Measurements from ENCODE around the gene RARRES2. TPM values are rescaled to one million over a fixed set of nuclear protein-coding genes. Genes with fewer than 3 reads are reported as not detected.

RARRES2 gene
- polyA plus RNA-seq, 1 of the 3 experiments (the other 2 are of a cell fraction): 0.43 TPM

GRCh38 chr7:150325901-150326300 lies 15.5 kb downstream of the RARRES2 start:
- H3K4me1 ChIP-seq (ENCODE audit: control insufficient read depth in 1 of 2, insufficient read depth in 2 of 2, low read depth in 1 of 2, low read length in 1 of 2): peaks cover 0 to 7% of the 10 kb centered on the region in 2 experiments; a peak in 1 of 4 replicates
- H3K79me2 ChIP-seq (ENCODE audit: insufficient read depth): no peaks in the 10 kb centered on the region
- no peaks in the 10 kb centered on the region for H3K9me2 ChIP-seq
- no peaks in the 10 kb centered on the region for H3K36me3 ChIP-seq (replicated peaks in 1 of 2; ENCODE audit: control insufficient read depth in 1 of 2, insufficient read depth in 2 of 2, low read length in 1 of 2)
- 80% methylated on average over 6 of the region's 6 CpGs for WGBS (ENCODE audit: low lambda C conversion rate)
- ChIA-PET POLR2A (no interaction called here), CTCF (interaction anchor here (1.1 to 1.5 kb wide), 3 partner anchors 30 to 123 kb away, joined by 3 to 4 read pairs (median 3); no protein-coding TSS in a partner anchor)
- DNase-seq: no peak
- no peak overlapping the region for H3K4me2 ChIP-seq
- no peaks in the 10 kb centered on the region for H4K20me1 ChIP-seq (ENCODE audit: insufficient read depth)
- TF ChIP-seq JUND (IDR thresholded peaks at IDR 0.05) (no peak), NRF1 (IDR thresholded peaks at IDR 0.05; ENCODE audit: low read depth, low read length) (no peak), RCOR1 (IDR thresholded peaks at IDR 0.05; ENCODE audit: low read length) (no peak), MXI1 (IDR thresholded peaks at IDR 0.05; ENCODE audit: low read depth, low read length) (no peak), RXRA (IDR thresholded peaks at IDR 0.05; ENCODE audit: borderline replicate concordance, low read depth) (no peak), TAF1 (IDR thresholded peaks at IDR 0.05; ENCODE audit: borderline replicate concordance, low read depth, low read length) (no peak), GABPA (IDR thresholded peaks at IDR 0.05; ENCODE audit: low read depth) (no peak), REST (IDR thresholded peaks at IDR 0.05; ENCODE audit: low read depth, low read length) (no peak), ELF1 (IDR thresholded peaks at IDR 0.05) (no peak), CTCF (IDR thresholded peaks at IDR 0.05) (no peak), CHD2 (IDR thresholded peaks at IDR 0.05; ENCODE audit: low read length, partially characterized antibody) (no peak), NFIC (IDR thresholded peaks at IDR 0.05; ENCODE audit: borderline replicate concordance) (no peak), FOSL2 (IDR thresholded peaks at IDR 0.05; ENCODE audit: borderline replicate concordance, low read depth) (no peak)
- H3K9ac ChIP-seq: no peak overlapping the region
- peaks cover 5% of the 10 kb centered on the region; the same call in 1 of the 2 replicates for H3K27me3 ChIP-seq (ENCODE audit: insufficient read depth)
- no peak overlapping the region for H3K4me3 ChIP-seq (ENCODE audit: low read depth in 2 of 2, low read length in 1 of 2)
- no peaks in the 10 kb centered on the region for H3K9me3 ChIP-seq
- H2AFZ ChIP-seq (ENCODE audit: low read depth): no peak overlapping the region
- no peaks in the 10 kb centered on the region for H3F3A ChIP-seq (replicated peaks; ENCODE audit: insufficient read depth)
- no peak overlapping the region for H3K27ac ChIP-seq (ENCODE audit: low read depth in 2 of 2, low read length in 1 of 2)

All from SK-N-SH (cell line).